Esophagus squamous epithelium (tissue), 5 donors: Measurements from ENCODE around the gene ADGRF3. TPM values are rescaled to one million over a fixed set of nuclear protein-coding genes. Genes with fewer than 3 reads are reported as not detected.
A peak's percentile ranks its signal among the peaks of the same experiment; 100 is the strongest.
"Not testable (repeated sequence)": the region's sequence is repeated elsewhere in the genome, so short reads cannot be mapped to it uniquely, and the experiment has no call there.

Source experiments
- DNase-seq: peaks from one replicate; lab custom pipeline; 2025; lab: John Stamatoyannopoulos, UW
- H3K27ac ChIP-seq, 4 donors: fragments of 200-600 bp; sonication (generic); one replicate each; pipeline ENCODE4 v1.5.1; 2016 to 2019; ENCODE audit warnings: mild to moderate bottlenecking in 1 of 4
- H3K27me3 ChIP-seq, 4 donors: fragments of 200-600 bp; sonication (generic); 1 replicate in 3 of 4; 2 replicates in 1 of 4; pipeline versions ENCODE4 v1.5.1 to v1.6.0; 2017 to 2021; ENCODE audit warnings: antibody characterized with exemption in 1 of 4
- H3K36me3 ChIP-seq, 3 donors: fragments of 200-600 bp; sonication (generic); one replicate each; pipeline ENCODE4 v1.5.1; 2016 to 2019
- H3K4me1 ChIP-seq, 3 donors: fragments of 200-600 bp; sonication (generic); one replicate each; pipeline ENCODE4 v1.5.1; 2017 to 2019
- H3K4me3 ChIP-seq, 4 donors: fragments of 200-600 bp; sonication (generic); 1 replicate in 3 of 4; 2 replicates in 1 of 4; pipeline ENCODE4 v1.5.1; 2016 to 2019; ENCODE audit warnings: mild to moderate bottlenecking in 2 of 4, moderate library complexity in 1 of 4
- H3K9me3 ChIP-seq, 3 donors: fragments of 200-600 bp; sonication (generic); one replicate each; pipeline ENCODE4 v1.5.1; 2016 to 2019
- CTCF ChIP-seq, 6 experiments: fragments of 450-650 bp in 4 of 6; fragments of 200-600 bp in 2 of 6; sonication (generic) in 2 of 6; IDR thresholded peaks; one replicate each; pipeline ENCODE4 v1.5.1; 2016 to 2019; ENCODE audit warnings: antibody characterized with exemption in 6 of 6, mild to moderate bottlenecking in 4 of 6, moderate library complexity in 4 of 6
- POLR2A ChIP-seq, 4 donors: fragments of 450-650 bp; IDR thresholded peaks; one replicate each; pipeline ENCODE4 v1.6.1; 2017; ENCODE audit warnings: antibody characterized with exemption in 4 of 4, mild to moderate bottlenecking in 4 of 4, moderate library complexity in 3 of 4
- WGBS, 2 donors: methylation state at CpG; one replicate each; pipeline ENCODE4 v1.1.5; 2018; 5-methylcytosine and 5-hydroxymethylcytosine counted together
- intact Hi-C: fragments of 100-400 bp; cut with DNase I; formaldehyde crosslinking; loops from one replicate; pipeline ENCODE4 v1.15.0; 2022
- total RNA-seq, 4 donors: library from RNA; depleted of rRNA; stranded (reverse); fragments of >200 nt; gene quantifications; one replicate each; pipeline ENCODE4 v1.1.0, GENCODE V29; 2016
- donor health status: DM: yes; HTN: yes; CAD: no.

The ADGRF3 gene
- total RNA-seq, 4 donors from 2014 or later: 0.41 TPM; not detected in 3

- Histone ChIP-seq H3K9me3 (no peaks in the 10 kb centered on the region), H3K27me3 (no peaks in the 10 kb centered on the region), H3K27ac (no peak overlapping the region), H3K4me1 (peaks cover 0 to 7% (median 0%) of the 10 kb centered on the region in 3 donors), H3K4me3 (no peak overlapping the region), H3K36me3 (no peaks in the 10 kb centered on the region)
- 20 to 67% methylated on average over 1 of the region's 2 CpGs for WGBS, 2 donors
- intact Hi-C loops: no loop called here
- TF ChIP-seq CTCF (IDR thresholded peaks at IDR 0.05) (no peak), POLR2A (IDR thresholded peaks at IDR 0.05) (no peak)
- no peak for DNase-seq
These were observed 13.3 kb downstream of the ADGRF3 start for GRCh38 chr2:26333293-26333692.

DNA sequence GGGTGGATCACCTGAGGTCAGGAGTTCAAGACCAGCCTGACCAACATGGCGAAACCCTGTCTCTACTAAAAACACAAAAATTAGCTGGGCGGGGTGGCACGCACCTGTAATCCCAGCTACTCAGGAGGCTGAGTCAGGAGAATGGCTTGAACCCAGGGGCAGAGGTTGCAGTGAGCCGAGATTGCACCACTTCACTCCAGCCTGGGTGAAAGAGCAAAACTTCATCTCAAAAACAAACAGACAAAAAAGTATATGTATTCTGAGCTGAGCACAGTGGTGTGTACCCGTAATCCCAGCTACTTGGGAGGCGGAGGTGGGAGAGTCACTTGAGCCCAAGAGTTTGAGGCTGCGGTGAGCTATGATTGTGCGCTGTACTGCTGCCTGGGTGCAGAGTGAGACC, 15.3 kb downstream of the ADGRF3 start:
- H3K4me1 ChIP-seq, intact Hi-C loops, H3K4me3 ChIP-seq, H3K27me3 ChIP-seq, DNase-seq, H3K9me3 ChIP-seq, H3K27ac ChIP-seq, H3K36me3 ChIP-seq: not testable (repeated sequence)
- WGBS, 2 donors: 88 to 95% methylated on average over 8 of the region's 8 CpGs

- H3K27ac ChIP-seq: no peak overlapping the region
- peaks cover 0 to 7% (median 0%) of the 10 kb centered on the region in 3 donors for H3K4me1 ChIP-seq
- H3K9me3 ChIP-seq: no peaks in the 10 kb centered on the region
- no peaks in the 10 kb centered on the region for H3K27me3 ChIP-seq
- no peak for TF ChIP-seq POLR2A (IDR thresholded peaks at IDR 0.05)
- TF ChIP-seq CTCF (IDR thresholded peaks at IDR 0.05): no peak
- no peak overlapping the region for H3K4me3 ChIP-seq
- 76 to 82% methylated on average over 3 of the region's 3 CpGs for WGBS, 2 donors
- no peak for DNase-seq
- intact Hi-C loops: no loop called here
- H3K36me3 ChIP-seq: no peaks in the 10 kb centered on the region
These were observed 16.0 kb downstream of the ADGRF3 start for GRCh38 chr2:26330604-26331003.

DNA sequence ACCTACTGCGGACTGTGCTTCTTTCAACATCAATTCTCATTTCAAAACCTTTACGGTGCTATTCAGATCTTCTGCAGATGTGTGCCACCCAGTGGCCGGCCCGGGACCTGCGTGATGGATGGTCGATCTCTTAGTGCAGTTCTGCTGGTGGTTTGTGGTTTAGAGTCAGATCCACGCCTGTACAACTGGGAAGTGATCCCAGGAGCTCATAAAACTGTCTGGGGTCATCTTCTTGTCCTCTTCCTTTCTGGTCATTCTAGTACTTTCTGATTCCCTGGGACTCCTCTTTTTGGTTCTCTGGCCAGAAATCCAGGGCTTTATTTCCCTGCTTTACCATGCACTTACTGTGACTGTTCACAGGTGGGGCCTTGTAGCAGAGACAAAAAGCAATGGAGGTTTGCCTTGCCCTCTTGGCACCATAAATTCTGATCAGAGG, 16.5 kb downstream of the ADGRF3 start:
- intact Hi-C loops: no loop called here
- peak; percentile 41 for DNase-seq
- no peak overlapping the region for H3K4me3 ChIP-seq
- TF ChIP-seq CTCF (IDR thresholded peaks at IDR 0.05) (peak; percentile 79 to 93 (median 92)), POLR2A (IDR thresholded peaks at IDR 0.05) (no peak)
- WGBS, 2 donors: 0 to 4% methylated on average over 7 of the region's 7 CpGs
- no peaks in the 10 kb centered on the region for H3K9me3 ChIP-seq
- H3K27ac ChIP-seq: no peak overlapping the region
- peaks cover 0 to 7% (median 0%) of the 10 kb centered on the region in 3 donors for H3K4me1 ChIP-seq
- H3K27me3 ChIP-seq: no peaks in the 10 kb centered on the region
- no peaks in the 10 kb centered on the region for H3K36me3 ChIP-seq

- H3K4me3 ChIP-seq, H3K4me1 ChIP-seq, H3K9me3 ChIP-seq, DNase-seq, H3K27me3 ChIP-seq, H3K36me3 ChIP-seq, H3K27ac ChIP-seq: not testable (repeated sequence)
- WGBS, 2 donors: 90 to 91% methylated on average over 4 of the region's 4 CpGs
- intact Hi-C loops: loop anchor here (10.0 kb wide), 1 partner anchor 136 kb away; no protein-coding TSS in a partner anchor
These were observed 17.5 kb downstream of the ADGRF3 start for GRCh38 chr2:26329083-26329482.

DNA sequence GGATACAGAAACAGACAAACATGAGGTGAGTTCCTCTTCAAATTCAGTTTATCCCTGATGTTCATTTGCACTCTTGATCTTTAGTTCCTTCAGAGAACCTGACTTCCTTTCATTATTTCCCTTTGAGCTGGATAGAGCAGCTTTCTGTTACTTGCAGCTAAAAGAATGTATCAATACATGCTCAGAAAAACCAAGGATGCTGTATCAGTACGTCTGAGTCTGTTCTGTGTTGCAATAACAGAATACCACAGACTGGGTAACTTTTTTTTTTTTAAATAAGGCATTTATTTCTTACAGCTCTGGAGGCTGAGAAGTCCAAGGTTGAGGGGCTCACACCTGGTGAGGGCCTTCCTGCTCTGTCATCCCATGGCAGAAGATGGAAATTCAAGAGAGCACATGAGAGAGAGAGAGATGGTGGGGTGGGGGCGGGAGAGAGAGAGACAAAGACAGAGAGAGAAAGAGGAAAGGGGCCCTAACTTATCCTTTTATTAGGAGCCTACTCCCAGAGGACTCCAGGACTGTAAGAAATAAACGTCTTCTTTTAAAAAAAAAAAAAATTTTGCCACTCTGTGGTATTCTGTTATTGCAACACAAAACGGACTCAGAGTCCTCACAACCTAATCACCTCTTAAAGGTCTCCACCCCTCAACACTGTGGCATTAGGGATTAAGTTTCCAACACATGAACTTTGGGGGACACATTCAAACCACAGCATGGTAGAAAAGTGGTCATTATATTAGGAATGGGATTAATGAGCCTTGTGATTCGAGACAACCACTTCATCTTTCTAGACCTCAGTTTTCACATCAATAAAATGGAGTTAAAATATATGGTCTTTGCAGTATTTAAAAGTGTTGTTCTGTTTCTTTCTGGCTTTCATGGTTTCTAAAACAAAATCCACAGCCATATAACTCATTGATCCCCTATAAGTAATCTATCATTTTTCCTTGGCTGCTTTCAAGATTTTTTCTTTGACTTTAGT, 19.0 kb downstream of the ADGRF3 start:
- no peak overlapping the region for H3K4me3 ChIP-seq
- H3K27ac ChIP-seq: no peak overlapping the region
- TF ChIP-seq POLR2A (IDR thresholded peaks at IDR 0.05): no peak
- no peak for TF ChIP-seq CTCF (IDR thresholded peaks at IDR 0.05)
- no peaks in the 10 kb centered on the region for H3K9me3 ChIP-seq
- peaks cover 0 to 7% (median 0%) of the 10 kb centered on the region in 3 donors for H3K4me1 ChIP-seq
- WGBS, 2 donors: 44 to 51% methylated on average over 4 of the region's 5 CpGs
- H3K36me3 ChIP-seq: no peaks in the 10 kb centered on the region
- H3K27me3 ChIP-seq: no peaks in the 10 kb centered on the region
- DNase-seq: no peak
- intact Hi-C loops: loop anchor here (10.0 kb wide), 1 partner anchor 137 kb away; no protein-coding TSS in a partner anchor
